Measurements from ENCODE around the gene FOSL2.
A peak's percentile ranks its signal among the peaks of the same experiment; 100 is the strongest.

The FOSL2 gene

DNA sequence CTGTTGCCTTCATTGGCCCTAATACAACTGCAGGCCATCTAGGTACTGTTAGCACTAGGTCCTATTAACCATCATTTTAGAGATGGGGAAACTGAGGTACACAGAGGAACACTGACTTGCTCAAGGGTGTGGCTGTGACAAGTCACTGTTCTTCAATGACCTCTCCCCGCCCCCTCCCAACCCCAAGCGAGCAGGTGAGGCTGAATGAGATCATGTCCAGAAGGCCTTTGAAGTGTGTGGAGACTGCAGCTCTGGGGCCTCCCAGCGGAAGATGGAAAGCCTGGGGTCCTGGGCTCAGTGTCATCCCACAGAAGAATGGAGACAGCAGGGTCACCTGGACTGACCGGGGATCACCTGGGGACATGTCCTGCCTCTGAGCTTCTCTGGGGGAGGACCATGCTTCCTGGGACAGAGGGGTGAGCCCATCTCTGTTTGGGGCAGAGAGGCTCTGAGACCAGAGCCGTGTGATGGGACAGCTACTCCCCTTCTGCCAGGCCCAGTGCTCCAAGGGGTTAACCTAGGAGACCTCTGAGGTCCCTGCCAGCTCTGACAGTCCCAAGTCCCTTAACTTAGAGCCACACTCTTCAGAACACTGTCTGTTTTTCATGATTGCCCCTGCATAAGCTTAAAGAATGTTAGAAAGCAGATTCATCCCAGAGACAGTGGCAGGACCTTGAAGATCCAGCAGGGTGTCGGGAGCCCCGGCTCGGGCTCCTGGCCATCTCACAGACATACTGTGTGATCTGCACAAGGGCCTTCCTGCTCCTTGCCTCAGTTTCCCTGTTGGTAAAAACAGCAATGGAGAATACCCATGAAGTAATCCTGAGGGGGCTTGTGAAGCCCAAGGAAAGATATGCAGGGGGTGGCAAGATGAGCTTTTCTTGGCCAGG, 16.7 kb upstream of the FOSL2 start:
- DNase-seq, result no peak

DNA sequence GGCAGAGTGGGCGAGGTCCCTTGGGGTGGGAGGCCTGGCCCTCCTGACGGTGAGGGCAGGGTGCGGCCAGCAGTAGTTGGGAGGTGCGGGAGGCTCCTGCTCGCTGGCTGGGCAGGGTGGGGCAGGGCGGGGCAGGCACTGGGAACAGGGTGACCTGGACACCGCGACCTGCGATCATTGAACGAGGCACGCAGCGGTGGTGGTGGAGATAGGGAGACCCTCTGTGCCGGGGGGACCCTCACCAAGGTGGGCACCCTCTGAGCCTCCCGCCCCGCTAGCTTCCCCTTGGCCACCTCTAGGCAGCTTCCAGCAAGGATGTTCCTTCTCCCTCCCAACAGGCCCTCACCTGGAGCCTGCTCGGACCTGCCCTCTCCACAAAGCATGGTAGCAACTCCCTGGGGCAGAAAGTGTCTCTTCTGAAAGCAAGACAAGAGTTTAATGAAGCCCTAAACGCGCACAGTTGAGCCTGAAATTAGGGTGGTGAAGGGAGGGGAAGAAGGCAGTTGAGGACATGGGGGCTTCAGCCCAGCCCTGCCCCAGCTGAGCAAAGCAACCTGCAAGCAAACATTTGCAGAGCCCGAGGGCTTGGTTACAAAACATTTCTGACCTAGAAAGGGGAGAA, 15.4 kb upstream of the FOSL2 start:
- DNase-seq, result no peak

DNA sequence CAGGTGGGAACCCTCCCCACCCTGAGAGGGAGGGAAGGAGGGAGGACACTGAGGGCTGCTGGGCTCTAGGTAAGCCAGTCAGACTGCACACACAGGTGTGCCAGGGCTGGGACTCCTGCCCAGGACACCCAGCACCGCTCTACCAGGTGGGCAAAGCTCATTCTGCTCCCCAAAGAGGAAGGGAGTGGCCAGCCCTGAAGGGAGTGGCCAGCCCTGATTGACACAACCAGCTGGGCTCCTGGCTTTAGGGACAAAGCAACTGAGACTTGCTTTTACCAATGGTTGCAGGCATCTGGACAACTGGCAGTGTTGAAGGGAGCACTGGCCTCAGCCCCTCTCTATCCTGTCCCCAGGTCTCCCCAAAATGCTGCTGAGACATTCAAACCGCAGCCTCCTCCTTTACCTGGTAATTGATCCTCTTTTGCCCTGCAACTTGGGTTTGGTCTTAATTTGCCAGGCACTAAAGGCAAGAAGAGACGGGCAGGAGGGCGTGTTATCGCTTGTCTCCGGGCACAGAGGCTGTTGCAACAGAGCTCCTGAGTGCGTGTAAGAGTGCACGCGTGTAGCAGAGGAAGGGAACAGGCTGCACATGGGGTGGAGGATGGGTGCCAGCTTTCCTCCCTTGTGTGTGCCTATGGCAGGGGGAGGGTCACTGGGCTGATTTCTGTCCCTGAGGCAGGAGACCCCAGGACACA, 14.5 kb upstream of the FOSL2 start:
- DNase-seq, result no peak

DNA sequence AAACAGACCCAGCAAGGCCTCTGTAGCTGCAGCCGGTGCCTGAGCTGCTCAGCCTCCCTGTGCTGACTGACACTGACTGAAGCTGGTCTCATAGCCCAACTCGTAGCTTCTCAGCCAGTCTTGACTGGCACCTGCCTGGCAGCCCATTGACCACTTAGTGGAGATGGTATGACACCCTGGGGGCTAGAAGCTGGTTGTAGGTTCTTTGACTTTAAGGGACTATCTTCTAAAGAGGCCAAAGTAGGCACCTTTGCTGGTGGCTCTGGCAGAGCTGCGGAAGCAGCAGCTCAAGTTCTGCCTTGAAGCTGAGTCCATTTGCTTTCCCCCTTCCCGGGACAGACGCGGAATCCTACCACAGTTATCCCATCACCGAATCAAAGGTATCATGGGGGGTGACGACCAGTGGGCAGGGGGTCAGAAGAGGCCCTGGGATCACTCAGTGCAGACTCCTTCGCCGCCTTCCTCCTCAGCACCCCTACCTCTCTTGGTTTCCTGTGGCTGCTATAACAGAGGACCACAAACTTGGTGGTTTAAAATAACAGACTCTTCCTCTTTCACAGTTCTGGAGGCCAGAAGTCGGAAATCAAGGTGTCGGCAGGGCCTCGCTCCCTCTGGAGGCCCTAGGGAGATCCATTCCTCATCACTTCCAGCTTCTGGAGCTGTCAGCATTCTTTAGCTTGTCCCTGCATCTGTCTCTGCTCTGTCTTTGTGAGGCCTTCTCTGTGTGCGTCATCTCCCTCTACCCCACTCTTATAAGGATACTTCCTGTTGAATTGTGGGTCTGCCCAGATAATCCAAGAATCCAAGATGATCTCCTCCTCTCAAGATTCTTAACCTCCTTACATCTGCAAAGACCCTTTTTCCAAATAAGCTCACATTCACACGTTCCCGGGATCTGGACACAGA, 13.7 kb upstream of the FOSL2 start:
- no peak for DNase-seq

DNA sequence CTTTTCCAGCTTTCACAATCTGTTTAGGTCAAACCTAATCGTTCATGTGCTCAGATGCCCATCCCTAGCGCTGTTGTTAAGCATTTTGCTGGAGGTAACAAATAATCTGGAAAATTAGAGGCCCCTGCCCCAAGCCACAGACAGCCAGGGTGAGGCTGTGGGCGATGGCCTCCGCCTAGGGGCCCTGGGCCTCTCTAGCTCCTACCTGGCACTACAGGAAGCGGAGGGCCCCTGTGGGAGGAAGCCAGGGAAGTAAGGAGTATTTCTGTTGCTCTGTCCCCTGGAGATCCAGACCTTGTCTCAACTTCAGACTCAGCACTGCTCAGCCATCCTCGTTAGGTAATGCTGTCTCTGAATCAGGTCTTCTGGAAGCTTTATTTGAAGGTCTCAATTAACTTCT, 12.4 kb upstream of the FOSL2 start:
- no peak for DNase-seq

DNA sequence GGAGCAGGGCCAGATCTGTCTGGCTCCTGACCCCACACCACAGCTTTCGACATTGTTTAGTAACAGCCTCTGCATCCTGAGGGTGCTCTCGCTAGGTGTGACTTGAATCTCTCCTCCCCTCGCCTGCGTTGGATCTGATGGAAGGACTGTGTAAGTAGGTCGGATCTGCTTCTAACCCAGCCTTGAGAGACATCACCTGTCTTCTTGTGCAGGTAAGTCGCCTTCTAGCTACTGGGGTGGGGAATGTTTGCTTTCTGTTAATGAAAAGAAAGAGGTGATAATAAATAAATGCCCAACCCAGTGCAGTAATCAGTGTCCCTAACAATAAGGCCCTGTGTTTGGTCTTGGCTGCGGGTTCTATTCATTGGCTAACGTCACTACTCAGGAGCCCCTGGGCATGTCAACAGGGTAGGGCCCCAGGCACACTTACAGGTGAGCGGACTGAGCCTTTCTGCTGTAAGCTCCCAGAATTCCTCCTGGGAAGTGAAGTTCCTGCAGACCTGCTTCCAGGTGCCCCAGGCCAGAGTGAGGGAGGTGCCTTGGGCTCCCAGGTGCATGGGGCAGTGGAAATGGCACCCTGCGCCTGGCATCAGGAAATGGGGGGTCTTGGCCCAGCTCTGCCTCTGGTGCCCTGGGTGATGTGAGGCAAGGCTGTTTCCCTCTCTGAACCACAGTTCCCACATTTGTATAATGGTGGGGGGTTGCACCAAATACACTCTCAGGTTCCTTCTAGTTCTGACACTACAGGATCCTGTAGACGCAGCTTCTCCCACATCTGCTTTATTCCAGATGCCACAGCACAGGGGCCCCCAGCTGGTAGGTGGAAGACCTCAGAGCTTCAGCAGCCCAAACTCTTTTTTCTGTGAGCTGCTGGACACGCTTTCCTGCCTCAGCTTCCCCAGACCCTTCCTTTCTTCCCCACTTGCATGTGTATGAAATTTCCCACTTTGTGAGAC, 11.2 kb upstream of the FOSL2 start:
- DNase-seq, result no peak

DNA sequence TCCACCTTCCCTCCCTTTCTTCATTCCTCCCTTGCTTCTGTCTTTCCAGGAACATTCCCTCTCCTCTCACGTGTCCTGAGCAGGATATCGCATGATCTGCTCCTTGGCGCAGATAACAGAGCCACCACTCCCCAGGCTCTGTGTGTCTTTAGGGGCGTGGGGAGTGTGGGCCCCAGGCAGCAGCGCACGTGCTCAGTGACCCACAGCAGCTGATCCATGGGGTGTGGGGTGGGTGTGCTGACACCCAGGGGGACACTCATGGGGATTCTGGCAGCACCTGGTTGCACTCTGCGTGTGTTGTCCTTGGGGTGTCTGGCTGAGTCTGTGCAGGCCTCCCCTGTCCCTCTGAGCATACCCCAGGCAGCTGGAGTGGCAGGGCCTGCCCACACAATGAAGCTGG, 9.9 kb upstream of the FOSL2 start:
- no peak for DNase-seq

DNA sequence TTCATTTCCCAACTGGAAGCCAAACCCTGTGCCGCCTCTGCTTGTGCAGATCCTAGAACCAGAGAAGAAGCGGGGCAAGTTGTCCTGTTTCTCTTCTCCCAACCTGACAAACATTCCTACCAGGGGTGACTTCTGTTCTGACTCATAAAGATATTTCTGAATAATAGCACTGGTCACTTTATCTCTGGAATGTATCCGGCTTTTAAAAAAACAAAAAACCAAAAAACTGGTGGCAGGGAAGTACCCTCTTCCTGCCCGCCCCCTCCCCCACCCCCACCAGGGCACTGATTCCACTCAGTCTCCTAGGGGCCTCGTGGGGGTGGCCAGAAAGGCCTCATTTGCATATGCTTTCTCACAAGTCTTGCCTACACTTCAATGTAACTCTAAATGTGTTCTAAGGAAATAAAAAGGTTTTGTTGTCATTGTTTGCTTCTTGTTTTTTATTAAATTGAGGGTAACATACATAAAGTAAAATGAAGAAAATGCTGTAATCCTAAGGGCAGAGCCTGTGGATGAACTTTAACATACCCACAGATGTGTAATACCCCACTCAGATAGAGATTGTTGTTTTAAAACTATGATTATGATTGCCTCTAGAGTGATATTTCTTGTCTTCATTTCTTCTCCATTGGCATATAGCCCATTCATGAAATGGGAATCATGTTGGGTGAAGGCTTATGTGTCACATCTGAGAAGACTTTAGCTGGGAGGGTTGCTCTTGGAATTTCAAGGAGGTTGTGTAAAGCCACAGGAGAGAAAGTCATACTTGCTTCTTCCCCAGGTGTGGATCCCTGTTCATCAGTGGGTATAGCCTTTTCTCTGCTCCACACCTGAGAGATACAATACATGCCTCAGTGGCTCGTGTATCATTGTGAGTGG, 5.3 kb upstream of the FOSL2 start:
- no peak for DNase-seq

DNA sequence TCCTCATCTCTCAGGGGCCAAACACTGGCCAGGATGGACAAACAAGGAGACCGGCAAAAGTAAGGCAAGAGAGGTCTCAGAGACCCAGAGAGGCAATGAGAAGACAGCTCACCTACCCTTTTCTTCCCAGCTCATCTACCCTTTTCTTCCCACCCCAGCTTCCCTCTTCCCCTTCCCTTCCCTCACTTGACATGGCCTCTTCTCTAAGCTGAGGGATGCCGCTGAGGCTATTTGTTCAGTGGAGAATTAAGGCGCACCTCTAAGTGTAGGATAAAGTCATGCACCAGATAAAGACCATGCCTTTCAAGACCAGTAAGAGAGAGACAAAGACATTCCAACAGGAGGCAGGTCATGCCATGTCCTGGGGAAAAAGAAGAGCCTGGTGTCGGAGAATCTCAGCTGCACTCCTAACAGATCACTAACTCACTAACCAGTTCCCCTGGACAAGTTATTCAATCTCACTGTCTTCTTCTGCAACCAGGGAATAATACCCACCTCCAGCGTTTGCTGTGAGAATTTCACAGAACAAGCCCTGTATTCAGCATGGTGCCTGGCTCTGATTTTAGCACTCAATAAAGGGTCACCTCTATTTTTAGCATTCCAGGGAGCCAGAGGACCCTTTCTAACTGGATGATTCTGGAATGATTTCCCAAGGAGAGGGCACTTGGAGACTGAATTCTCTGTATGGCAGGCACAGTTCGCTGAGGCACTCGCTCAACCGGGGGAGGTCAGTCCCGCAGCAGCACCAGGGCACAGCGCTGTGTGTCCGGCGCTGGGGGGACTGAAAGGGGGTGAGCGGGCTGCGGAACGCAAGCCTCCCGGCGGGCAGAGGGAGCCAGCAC, 3.0 kb upstream of the FOSL2 start:
- peak; percentile 46 for DNase-seq

DNA sequence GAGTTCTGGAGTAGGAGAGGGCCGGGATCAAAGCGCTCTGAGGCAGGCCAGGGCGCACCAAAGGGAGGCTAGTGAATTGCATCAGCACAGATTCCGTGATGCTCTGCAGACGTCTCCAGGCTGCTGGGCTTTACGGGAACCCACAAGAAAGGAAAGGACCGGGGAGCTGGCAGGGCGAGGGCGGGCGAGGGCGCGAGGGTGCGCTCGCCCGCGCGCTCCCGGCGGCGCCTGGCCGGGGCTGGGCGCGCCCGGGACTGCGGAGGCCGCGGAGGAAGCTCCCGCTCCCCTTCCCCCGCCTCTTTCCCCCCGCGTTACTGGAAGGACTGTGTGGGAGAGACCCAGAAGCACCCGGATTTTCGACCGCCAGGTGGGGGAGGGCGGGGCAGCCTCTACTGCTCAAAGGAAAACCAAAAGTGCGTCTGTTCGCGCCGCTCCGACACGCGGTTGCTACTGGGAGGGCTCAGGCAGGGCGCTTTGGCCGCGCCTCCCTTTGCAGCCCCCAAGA, 2.4 kb upstream of the FOSL2 start:
- DNase-seq, result peak; percentile 58

DNA sequence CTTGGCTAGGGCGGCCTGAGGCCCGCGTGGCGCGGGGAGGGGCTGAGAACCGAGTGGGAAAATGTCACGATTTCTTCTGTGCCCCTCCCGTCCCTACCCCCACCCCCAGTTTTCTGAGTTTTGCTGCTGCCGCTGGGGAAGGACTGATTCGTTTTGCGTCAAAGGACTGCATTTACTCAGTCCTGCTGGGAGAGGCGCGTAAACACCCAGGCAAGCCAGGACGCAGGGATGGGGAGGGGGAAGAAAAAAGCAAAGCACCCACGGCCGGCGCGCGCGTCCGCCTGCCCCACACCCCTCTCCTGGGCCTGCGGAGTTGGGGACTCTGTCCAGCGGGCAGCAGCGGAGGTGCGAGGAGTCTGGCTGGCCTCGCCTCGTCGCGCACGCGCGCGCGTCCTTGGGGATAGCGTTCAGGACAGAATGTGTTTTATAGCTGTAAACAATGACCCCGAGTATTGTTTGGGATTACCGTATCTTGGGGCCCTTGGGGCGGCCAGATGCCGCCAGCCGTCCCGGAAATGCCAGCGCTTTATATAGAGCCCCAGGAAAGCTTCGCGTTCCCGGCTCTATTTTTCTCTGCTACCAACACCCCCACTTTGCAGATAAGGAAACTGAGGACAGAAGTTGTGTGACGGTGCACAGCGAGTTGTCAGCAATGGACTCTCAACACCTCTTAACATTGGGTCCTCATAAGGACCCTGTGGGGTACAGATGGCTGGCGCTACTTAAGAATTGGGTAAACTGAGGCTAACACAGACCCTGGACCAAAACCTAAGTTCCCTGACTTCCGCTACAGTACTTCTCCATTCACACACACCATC, 1.7 kb upstream of the FOSL2 start:
- DNase-seq, result peak; percentile 59

DNA sequence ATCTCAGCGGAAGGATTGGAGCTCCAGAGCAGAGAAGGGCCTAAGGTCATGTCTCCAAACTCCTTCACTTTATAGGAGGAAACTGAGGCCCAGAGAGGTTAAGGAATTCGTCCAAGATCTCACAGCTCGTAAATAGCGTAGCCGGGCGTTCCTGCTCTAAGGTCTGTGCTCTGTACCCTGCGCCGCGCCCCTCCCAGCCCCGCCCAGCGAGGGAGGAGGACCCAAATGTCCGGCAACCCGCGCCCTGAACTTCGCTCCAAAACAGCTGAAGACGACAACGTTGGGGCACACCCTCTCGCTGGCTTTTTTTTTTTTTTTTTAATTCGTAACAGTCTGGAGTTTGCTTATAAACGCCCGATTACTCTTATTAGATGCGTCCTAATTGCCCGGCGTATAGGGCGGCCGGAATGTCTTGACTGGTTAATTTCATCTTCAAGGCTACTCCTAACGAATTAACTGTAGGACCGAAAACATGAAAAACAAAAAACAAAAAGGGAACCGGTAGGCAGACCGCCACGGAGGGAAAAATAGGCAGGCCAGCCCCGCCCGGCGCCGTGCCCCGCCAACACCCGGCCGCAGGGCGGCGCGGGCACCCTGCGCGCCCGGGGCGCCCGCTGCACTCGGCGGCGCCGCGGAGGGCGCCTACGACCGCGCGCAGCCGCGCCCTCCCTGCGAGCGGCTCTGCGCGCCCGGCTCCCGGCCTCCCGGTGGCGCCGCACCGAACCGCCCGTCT, 928 bp upstream of the FOSL2 start:
- peak; percentile 81 for DNase-seq

DNA sequence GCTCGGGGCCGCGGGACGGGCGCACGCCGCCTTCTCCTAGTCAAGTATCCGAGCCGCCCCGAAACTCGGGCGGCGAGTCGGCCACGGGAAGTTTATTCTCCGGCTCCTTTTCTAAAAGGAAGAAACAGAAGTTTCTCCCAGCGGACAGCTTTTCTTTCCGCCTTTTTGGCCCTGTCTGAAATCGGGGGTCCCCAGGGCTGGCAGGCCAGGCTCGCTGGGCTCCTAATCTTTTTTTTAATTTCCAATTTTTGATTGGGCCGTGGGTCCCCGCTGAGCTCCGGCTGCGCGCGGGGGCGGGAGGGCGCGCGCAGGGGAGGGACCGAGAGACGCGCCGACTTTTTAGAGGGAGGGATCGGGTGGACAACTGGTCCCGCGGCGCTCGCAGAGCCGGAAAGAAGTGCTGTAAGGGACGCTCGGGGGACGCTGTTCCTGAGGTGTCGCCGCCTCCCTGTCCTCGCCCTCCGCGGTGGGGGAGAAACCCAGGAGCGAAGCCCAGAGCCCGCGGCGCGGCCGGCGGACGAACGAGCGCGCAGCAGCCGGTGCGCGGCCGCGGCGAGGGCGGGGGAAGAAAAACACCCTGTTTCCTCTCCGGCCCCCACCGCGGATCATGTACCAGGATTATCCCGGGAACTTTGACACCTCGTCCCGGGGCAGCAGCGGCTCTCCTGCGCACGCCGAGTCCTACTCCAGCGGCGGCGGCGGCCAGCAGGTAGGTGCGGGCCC, 617 bp downstream of the FOSL2 start:
- no peak for DNase-seq

DNA sequence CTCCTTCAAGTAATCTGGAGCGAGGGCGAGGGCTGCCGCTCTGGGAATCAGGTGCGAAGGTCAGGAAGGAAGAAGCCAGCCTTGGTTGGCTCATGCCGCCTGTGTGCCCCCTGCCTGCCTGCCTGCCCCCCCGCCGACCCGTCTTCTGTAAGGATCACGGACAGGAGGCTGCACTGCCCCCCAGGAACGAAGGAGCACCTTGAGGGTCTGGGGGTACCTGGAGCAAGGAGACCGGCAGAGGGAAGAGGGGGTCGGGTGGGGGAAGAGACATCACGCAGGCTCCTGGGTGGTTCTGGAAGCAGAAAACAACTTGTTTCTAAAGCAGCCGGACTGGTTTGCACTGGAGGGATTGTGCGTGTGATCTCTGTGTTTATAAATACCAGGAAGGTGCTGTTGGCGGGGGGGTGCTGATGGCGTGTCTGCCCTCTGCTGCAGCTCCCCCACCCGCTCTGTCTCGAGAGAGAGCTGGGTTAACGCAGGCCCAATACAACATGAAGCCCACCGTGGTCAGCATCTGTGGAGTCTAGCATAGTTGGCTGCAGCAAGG, 1.7 kb downstream of the FOSL2 start:
- DNase-seq, result no peak

DNA sequence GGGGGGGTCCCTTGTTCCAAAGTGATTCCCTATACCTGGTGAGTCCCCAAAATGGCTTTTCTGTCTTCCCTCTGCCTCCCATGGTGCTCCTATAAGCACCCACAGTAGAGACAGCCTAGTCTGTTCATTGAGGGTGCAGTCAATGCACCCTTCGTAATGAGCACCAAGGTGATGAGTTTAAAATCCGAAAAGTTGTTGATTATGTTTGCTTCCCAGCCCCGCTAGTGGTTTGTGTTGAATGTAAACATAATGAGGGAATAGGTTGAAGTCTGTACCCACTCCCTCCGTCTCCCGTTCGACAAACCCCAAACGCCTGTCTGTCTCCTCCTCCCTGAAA, 2.3 kb downstream of the FOSL2 start:
- DNase-seq, result no peak

DNA sequence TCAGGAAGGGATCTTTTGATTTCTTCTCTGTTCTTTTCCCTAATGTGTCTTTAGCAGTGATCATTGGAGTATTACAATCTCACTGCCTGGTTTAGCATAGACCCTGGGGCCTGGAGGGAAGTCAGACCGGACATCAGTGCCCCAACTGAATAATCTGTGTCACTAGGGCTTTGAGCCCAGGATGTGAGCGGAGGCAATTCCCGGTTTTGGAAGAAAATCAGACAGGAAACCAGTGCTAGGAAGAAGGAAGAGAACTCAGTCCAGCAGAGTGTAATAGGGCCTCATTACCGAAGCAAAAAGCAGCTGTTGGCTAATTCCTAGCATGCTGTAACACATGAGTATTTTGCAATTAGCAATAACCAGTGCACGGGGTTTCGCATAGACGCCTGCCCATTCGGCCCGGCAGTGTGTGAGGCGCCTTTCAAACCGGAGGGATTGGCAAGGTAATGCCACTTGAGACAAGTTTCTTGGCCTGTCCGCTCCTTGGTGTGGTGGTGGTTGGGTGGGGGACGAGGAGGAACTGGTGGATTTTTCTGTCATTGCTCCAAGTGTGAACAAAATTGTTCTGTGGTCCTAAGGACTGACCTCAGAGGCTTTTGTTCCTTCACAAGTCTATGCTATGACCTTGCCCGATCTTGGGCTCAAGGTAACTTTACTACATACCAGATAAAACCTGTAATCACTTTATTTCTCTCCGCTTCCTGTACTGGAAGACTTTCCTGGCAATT, 2.8 kb downstream of the FOSL2 start:
- DNase-seq, result no peak

All from NCI-H774 (cell line).